ENCODE results near the gene IMPG2.

- TF ChIP-seq EZH2 (IDR thresholded peaks at IDR 0.05; ENCODE audit: insufficient read depth, poor library complexity, severe bottlenecking) (no peak), EZH2phosphoT487 (IDR thresholded peaks at IDR 0.05; ENCODE audit: insufficient read depth, low read depth) (no peak)
Observed at GRCh38 chr3:101284757-101285156, 35.6 kb downstream of the IMPG2 start.

Data from GM23248 (cell line).